ENCODE data around the gene GPR17.
A peak's percentile ranks its signal among the peaks of the same experiment; 100 is the strongest.

GPR17 gene

DNA sequence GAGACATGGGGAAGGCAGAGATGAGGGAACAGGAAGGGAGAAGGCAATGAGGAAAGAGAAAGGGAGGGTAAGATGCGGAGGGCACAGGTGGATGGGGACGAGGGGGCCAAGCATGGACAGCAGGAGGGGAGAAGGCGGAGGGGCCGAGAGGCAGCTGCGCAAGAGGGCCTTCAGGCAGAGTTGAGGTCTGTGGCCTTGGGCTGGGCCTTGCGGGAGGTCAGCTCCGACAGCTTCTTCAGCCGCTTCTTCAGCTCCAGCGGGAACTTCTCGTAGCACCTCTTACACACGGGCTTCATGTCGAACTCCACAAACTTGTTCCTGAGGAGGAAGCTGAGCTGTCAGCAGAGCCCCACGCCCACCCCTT, 6.9 kb upstream of the GPR17 start:
- no peak overlapping the region for H3K4me3 ChIP-seq (ENCODE audit: low read depth, low read length)
- TF ChIP-seq, protein P1, sequence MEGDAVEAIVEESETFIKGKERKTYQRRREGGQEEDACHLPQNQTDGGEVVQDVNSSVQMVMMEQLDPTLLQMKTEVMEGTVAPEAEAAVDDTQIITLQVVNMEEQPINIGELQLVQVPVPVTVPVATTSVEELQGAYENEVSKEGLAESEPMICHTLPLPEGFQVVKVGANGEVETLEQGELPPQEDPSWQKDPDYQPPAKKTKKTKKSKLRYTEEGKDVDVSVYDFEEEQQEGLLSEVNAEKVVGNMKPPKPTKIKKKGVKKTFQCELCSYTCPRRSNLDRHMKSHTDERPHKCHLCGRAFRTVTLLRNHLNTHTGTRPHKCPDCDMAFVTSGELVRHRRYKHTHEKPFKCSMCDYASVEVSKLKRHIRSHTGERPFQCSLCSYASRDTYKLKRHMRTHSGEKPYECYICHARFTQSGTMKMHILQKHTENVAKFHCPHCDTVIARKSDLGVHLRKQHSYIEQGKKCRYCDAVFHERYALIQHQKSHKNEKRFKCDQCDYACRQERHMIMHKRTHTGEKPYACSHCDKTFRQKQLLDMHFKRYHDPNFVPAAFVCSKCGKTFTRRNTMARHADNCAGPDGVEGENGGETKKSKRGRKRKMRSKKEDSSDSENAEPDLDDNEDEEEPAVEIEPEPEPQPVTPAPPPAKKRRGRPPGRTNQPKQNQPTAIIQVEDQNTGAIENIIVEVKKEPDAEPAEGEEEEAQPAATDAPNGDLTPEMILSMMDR (conservative IDR thresholded peaks at IDR 0.05; ENCODE audit: low read depth, low read length), result no peak
- no peak for DNase-seq (ENCODE audit: low read depth)

DNA sequence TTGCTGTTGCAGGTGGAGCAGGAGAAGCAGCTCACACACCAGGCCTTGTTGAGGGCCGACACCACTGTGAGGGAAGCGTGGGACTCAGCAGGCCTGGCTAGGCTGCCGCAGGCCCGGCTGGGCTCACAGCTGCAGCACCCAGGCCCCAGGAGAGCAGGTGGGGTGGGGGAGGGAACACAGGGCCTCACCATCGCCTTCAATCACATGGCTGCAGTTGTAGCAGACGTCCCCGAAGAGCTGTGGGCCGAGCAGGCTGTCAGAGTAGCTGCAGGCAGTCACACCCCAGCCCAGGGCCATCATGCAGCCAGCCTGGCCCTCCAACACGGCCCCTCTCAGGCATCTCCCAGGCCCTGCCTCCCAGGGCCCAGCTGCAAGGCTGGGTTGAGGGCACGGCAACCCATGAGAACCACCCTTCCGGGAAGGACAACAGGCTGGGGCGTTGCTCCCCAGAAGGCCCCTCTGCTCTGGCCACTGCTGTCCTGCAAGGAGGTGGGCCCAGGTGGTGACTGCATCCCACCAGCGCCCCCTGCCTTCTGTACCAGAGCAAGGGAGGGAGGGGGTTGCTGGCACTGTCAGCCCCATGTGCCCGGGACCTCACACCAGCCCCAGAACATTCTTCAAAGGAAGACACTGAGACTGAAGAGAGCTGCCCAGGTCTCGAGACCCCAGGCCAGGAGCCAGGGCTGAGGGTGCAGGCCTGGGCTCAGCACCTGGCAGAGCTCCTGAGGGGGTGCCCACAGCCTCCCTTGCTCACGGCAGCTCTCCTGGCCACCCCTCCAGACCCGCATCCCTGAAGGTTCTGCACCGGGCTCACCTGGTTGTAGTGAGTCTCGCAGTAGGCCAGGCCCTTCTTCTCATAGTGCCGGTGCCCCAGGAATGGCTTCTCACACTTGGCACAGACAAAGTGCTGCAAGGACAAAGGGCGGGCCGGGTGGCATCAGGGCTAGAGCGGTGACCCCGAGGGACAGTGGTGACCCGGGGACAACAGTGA, 5.6 kb upstream of the GPR17 start:
- DNase-seq (ENCODE audit: low read depth), result no peak
- H3K4me3 ChIP-seq (ENCODE audit: low read depth, low read length), result no peak overlapping the region
- TF ChIP-seq, protein P1 (conservative IDR thresholded peaks at IDR 0.05; ENCODE audit: low read depth, low read length), result peak; percentile 37

DNA sequence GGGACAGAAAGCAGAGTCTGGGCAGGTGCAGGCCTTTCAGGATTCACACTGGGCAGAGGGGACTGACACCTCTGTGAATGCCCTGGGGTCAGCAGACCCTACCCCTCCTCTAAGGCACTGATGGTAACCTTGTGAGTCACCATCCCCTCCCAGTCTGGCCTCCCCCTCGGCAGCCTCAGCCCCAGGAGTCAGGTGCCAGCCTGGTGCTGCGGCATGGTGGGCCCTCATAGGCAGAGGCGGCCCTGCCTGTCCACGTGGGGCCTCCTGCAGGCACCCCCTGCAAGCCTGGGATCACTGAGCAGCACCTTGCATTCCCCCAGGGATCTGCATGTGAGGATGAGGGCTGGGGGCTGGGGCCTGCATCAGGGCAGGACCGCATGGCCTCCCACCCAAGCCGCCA, 4.8 kb upstream of the GPR17 start:
- DNase-seq (ENCODE audit: low read depth), result no peak
- no peak overlapping the region for H3K4me3 ChIP-seq (ENCODE audit: low read depth, low read length)
- TF ChIP-seq, protein P1 (conservative IDR thresholded peaks at IDR 0.05; ENCODE audit: low read depth, low read length), result no peak

DNA sequence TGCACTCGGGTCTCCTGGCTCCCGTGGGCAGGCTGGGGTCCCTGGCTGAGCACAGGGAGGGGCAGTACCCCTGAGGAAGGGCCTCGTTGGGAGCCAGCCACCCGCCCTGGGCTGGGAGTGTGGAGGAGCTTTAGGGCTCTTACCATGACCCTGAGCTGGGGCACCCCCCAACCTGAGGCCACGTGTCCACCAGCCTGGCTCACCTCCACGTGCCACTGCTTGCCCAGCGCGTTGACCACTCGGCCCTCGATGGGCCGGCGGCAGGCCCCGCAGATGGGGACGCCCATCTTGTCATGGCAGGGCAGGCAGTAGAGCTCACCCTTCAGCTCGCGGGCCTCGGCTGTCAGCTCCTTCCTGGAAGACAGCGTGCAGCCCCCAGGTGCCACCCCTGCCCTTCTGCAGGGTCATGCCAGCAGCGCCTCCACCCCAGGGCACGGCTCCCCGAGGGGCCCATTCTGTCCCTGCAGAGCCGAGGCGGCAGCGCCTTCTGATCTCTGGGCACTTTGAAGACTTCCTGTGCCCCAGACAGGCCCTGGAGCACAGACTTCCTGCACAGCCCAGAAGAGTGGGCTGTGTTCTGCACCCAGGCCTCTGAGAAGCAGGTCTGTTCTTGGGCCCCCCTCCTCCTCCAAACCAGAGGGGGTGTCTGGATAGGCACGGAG, 4.0 kb upstream of the GPR17 start:
- TF ChIP-seq, protein P1 (conservative IDR thresholded peaks at IDR 0.05; ENCODE audit: low read depth, low read length), result no peak
- H3K4me3 ChIP-seq (ENCODE audit: low read depth, low read length), result no peak overlapping the region
- no peak for DNase-seq (ENCODE audit: low read depth)

DNA sequence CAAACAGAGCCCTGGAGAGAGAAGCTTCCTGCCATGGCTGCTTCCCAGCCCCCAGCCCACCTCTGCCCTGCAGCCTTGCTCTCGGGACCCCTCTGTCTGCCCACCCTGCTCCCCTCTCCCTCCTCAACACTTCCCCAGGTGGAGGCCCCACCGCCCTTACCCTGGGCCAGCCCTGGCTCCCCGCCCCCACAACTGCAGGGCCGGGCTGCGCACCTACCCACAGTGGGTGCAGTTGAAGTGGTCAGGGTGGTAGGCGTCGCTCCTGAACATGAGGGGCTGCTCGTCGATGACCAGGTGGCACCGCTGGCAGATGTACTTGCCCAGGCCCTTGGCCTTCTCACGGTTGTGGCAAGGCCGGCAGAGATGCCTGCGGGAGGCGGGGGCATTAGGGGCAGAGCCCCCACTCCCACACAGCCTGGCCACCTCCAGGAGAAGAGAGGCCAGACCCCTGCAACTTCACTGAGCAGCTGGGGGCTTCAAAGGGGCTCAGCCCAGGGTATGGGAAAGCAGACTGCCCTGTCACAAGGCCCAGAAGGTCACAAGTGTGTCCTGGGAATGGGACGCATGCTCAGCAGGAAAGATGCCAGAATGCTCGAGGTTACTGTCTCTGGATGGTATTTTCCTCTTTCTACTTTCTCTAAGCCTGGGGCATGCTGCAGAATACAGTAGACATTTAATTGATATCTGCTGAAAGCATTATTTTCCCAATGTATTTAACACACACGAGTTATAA, 3.1 kb upstream of the GPR17 start:
- TF ChIP-seq, protein P1 (conservative IDR thresholded peaks at IDR 0.05; ENCODE audit: low read depth, low read length), result no peak
- DNase-seq (ENCODE audit: low read depth), result no peak
- no peak overlapping the region for H3K4me3 ChIP-seq (ENCODE audit: low read depth, low read length)

DNA sequence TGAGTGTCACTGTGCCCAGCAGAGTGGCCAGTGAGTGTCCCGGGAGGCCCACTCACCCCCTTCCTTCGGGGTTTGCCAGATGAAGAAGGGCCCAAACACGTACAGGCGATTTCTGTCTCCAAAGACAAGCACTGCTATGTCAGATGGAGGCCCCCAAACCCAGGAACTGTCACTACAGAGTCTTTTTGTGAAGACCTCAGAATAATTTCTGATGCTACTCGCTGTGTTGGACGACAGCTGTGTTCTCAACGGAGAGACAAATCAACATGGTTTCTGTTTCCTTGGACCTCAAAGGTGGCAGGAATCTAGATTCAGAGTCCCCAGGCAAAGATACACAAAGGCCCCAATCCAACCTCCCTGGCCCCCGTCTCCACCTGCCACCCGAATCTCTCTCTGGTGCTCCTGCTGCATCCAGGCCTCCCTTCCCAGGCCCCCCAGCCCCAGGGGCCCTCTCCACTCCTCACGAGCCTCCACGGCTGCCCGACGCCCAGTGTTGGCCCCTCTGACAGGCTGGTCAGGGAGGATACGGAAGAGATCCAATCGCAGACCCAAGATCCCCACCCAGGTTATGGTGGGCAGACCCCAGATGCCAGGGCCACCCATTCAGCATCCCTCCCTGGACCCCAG, 2.4 kb upstream of the GPR17 start:
- no peak for DNase-seq (ENCODE audit: low read depth)
- TF ChIP-seq, protein P1 (conservative IDR thresholded peaks at IDR 0.05; ENCODE audit: low read depth, low read length), result no peak
- H3K4me3 ChIP-seq (ENCODE audit: low read depth, low read length), result no peak overlapping the region
